Kidney (tissue), 14 donors: ENCODE measurements around the gene TMEM253. TPM values are rescaled to one million over a fixed set of nuclear protein-coding genes. Genes with fewer than 3 reads are reported as not detected.

Experiments used
- DNase-seq, 5 donors: peaks; one replicate each; pipeline ENCODE4 v3.0.0-alpha.2; 2013 to 2020
- FAIRE-seq: peaks from 2 replicates; lab custom pipeline; 2012; peaks lifted over from hg19 to GRCh38; lab: Jason Lieb, UNC
- H3K27ac ChIP-seq, 2 donors: one replicate each; pipeline ENCODE4 v1.7.0; 2013; ENCODE audit warnings: low read depth in 2 of 2, low read length in 2 of 2, inconsistent platforms in 1 of 2
- H3K27me3 ChIP-seq: one replicate; pipeline ENCODE4 v1.7.1; 2013; ENCODE audit warnings: low read length, inconsistent platforms; ENCODE audit not compliant: control insufficient read depth, insufficient read depth
- H3K36me3 ChIP-seq, 3 donors: one replicate each; pipeline versions ENCODE4 v1.7.0 to v1.7.1; 2013; ENCODE audit warnings: low read length in 3 of 3, control low read depth in 1 of 3, inconsistent platforms in 1 of 3; ENCODE audit not compliant: insufficient read depth in 3 of 3, control insufficient read depth in 2 of 3
- H3K4me1 ChIP-seq, 3 donors: one replicate each; pipeline versions ENCODE4 v1.7.0 to v1.7.1; 2013; ENCODE audit warnings: low read length in 3 of 3, inconsistent platforms in 1 of 3, low read depth in 1 of 3; ENCODE audit not compliant: control insufficient read depth in 2 of 3, insufficient read depth in 2 of 3
- H3K4me3 ChIP-seq, 3 donors: one replicate each; pipeline versions ENCODE4 v1.7.0 to v1.8.1; 2013; ENCODE audit warnings: low read length in 3 of 3, control low read depth in 1 of 3, inconsistent platforms in 1 of 3
- H3K9ac ChIP-seq, 3 donors: one replicate each; pipeline versions ENCODE4 v1.7.0 to v1.7.1; 2013; ENCODE audit warnings: low read length in 3 of 3, control low read depth in 1 of 3, inconsistent platforms in 1 of 3
- H3K9me3 ChIP-seq, 3 donors: one replicate each; pipeline versions ENCODE4 v1.7.0 to v1.7.1; 2013; ENCODE audit warnings: low read length in 3 of 3, control low read depth in 1 of 3, inconsistent platforms in 1 of 3; ENCODE audit not compliant: control insufficient read depth in 2 of 3, insufficient read depth in 1 of 3
- intact Hi-C: fragments of 100-400 bp; cut with DNase I; formaldehyde crosslinking; loops from one replicate; pipeline ENCODE4 v1.11.1; 2022
- polyA plus RNA-seq: library from polyadenylated mRNA; stranded (reverse); fragments of 350-450 nt; fragmentation: Illumina TruSeq; extraction: RNeasy Lipid Tissue Mini Kit (QIAGEN cat#74804); gene quantifications from one replicate; pipeline ENCODE4 v1.2.3, GENCODE V29; 2014; ENCODE audit warnings: low read depth, low replicate concordance; ENCODE audit not compliant: insufficient read depth
- total RNA-seq: library from RNA; stranded (reverse); fragmentation: NEBNext Ultra II Directional; extraction: Animal tissue kit (Norgen Biotek cat#: 25700); gene quantifications from one replicate; pipeline ENCODE4 v1.2.1, GENCODE V29; 2021
- TF ChIP-seq, protein P1 (sequence below): IDR thresholded peaks from 3 replicates; pipeline ENCODE4 v1.5.1; 2012; ENCODE audit warnings: mild to moderate bottlenecking, moderate library complexity, borderline replicate concordance; ENCODE audit not compliant: insufficient read depth; ENCODE audit errors: extremely low read depth
- donor health status: control.
- donor health status: control.
- donor health status: control.
- donor health status: control.
- donor health status: control.
- donor health status: DM: yes; HTN: yes; CAD: no.
- donor health status: Normal renal cell carcinoma (clear cell type).

The TMEM253 gene
- total and polyA plus RNA-seq, 2 donors from 2014 or later: 0.41 to 0.43 TPM

DNA sequence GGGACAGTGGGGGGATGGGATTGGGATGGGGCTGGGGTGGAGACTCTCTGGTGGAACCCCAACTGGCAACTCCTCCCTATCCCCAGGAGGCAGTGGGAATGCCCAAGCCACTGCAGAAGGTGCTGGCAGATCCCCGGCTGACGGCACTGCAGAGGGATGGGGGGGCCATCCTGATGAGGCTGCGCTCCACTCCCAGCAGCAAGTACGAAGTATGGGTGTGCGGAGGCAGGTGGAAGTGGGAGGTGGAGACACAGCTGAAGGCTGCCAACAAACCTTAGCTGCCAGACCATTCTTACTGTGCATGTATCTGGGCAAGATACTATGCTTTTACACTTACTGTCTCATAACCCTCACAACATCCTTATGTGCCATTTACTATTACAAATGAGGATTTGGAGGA lies 22.6 kb upstream of the TMEM253 start:
- peaks cover 23 to 55% (median 30%) of the 10 kb centered on the region in 3 donors for H3K36me3 ChIP-seq
- H3K4me3 ChIP-seq: no peak overlapping the region
- H3K27me3 ChIP-seq: no peaks in the 10 kb centered on the region
- TF ChIP-seq, protein P1, sequence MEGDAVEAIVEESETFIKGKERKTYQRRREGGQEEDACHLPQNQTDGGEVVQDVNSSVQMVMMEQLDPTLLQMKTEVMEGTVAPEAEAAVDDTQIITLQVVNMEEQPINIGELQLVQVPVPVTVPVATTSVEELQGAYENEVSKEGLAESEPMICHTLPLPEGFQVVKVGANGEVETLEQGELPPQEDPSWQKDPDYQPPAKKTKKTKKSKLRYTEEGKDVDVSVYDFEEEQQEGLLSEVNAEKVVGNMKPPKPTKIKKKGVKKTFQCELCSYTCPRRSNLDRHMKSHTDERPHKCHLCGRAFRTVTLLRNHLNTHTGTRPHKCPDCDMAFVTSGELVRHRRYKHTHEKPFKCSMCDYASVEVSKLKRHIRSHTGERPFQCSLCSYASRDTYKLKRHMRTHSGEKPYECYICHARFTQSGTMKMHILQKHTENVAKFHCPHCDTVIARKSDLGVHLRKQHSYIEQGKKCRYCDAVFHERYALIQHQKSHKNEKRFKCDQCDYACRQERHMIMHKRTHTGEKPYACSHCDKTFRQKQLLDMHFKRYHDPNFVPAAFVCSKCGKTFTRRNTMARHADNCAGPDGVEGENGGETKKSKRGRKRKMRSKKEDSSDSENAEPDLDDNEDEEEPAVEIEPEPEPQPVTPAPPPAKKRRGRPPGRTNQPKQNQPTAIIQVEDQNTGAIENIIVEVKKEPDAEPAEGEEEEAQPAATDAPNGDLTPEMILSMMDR: no peak
- FAIRE-seq (no peak), DNase-seq (no peak)
- no peak overlapping the region for H3K9ac ChIP-seq
- H3K9me3 ChIP-seq: no peaks in the 10 kb centered on the region
- H3K4me1 ChIP-seq: peaks cover 0 to 1% (median 0%) of the 10 kb centered on the region in 3 donors
- intact Hi-C loops: no loop called here
- H3K27ac ChIP-seq: no peak overlapping the region

DNA sequence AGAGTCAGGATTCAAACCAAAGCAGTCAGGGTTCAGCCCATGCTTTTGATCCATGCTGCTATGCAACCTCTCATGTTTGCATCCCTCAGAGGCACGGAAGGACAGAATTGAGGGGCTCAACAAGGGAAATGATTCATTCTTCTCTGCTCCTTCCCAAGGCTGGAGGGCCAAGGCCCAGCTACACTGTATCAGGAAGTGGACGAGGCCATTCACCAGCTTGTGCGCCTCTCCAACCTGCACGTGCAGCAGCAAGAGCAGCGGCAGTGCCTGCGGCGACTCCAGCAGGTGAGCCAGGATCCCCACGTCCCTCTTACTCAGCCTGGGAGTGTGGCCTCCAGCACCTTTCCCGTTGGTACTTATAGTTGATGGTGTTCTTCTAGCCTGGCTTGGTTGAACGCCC lies 22.1 kb upstream of the TMEM253 start:
- H3K9ac ChIP-seq: no peak overlapping the region
- no peaks in the 10 kb centered on the region for H3K9me3 ChIP-seq
- H3K27me3 ChIP-seq: no peaks in the 10 kb centered on the region
- no peak overlapping the region for H3K27ac ChIP-seq
- FAIRE-seq (no peak), DNase-seq (no peak)
- peaks cover 23 to 55% (median 27%) of the 10 kb centered on the region in 3 donors for H3K36me3 ChIP-seq
- intact Hi-C loops: no loop called here
- TF ChIP-seq, protein P1: no peak
- no peak overlapping the region for H3K4me3 ChIP-seq
- H3K4me1 ChIP-seq: no peaks in the 10 kb centered on the region

DNA sequence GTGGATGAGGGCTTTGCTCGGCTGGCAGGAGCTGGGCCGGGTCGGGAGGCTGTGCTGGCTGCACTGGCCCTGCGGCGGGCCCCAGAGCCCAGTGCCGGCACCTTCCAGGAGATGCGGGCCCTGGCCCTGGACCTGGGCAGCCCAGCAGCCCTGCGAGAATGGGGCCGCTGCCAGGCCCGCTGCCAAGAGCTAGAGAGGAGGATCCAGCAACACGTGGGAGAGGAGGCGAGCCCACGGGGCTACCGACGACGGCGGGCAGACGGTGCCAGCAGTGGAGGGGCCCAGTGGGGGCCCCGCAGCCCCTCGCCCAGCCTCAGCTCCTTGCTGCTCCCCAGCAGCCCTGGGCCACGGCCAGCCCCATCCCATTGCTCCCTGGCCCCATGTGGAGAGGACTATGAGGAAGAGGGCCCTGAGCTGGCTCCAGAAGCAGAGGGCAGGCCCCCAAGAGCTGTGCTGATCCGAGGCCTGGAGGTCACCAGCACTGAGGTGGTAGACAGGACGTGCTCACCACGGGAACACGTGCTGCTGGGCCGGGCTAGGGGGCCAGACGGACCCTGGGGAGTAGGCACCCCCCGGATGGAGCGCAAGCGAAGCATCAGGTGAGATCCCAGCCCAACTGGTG lies 19.2 kb upstream of the TMEM253 start:
- FAIRE-seq (no peak), DNase-seq (no peak)
- H3K36me3 ChIP-seq: peaks cover 16 to 63% (median 27%) of the 10 kb centered on the region in 3 donors
- intact Hi-C loops: loop anchor here (10.0 kb wide), 1 partner anchor 67 kb away; no protein-coding TSS in a partner anchor
- H3K4me3 ChIP-seq: no peak overlapping the region
- H3K27ac ChIP-seq: no peak overlapping the region
- no peaks in the 10 kb centered on the region for H3K27me3 ChIP-seq
- H3K9ac ChIP-seq: no peak overlapping the region
- no peaks in the 10 kb centered on the region for H3K4me1 ChIP-seq
- H3K9me3 ChIP-seq: no peaks in the 10 kb centered on the region
- TF ChIP-seq, protein P1: no peak
